Measurements from ENCODE around the gene NDEL1.

- no peak for TF ChIP-seq STAT6 (CRISPR knock-in tag; IDR thresholded peaks at IDR 0.05)
- no peak for TF ChIP-seq FOXP1 (CRISPR knock-in tag; IDR thresholded peaks at IDR 0.05)
These were observed 54.8 kb downstream of the NDEL1 start for GRCh38 chr17:8490256-8491023.

Data from K562 (cell line).